GM23248 (cell line): ENCODE measurements around the gene ARFGAP1. TPM values are rescaled to one million over a fixed set of nuclear protein-coding genes. Genes with fewer than 3 reads are reported as not detected.

ENCODE experiments used
- DNase-seq: peaks from one replicate; pipeline ENCODE4 v3.0.0-alpha.2; 2015
- H2AFZ ChIP-seq: fragments of 200-600 bp; sonication (generic); 2 replicates; pipeline ENCODE4 v1.6.1; 2016; ENCODE audit warnings: antibody characterized with exemption
- H3F3A ChIP-seq: fragments of 200-600 bp; sonication (generic); 2 replicates; pipeline ENCODE4 v1.6.1; 2016; ENCODE audit warnings: mild to moderate bottlenecking, antibody characterized with exemption, mixed run types; ENCODE audit not compliant: insufficient read depth
- H3K27ac ChIP-seq: fragments of 200-600 bp; sonication (generic); 2 replicates; pipeline ENCODE4 v1.5.1; 2016; ENCODE audit warnings: mild to moderate bottlenecking
- H3K27me3 ChIP-seq: fragments of 200-600 bp; sonication (generic); replicated peaks from 2 replicates; pipeline ENCODE4 v1.6.1; 2016; ENCODE audit warnings: mild to moderate bottlenecking; ENCODE audit not compliant: insufficient read depth
- H3K36me3 ChIP-seq: fragments of 200-600 bp; sonication (generic); 2 replicates; pipeline ENCODE4 v1.6.1; 2016; ENCODE audit warnings: low read depth, mild to moderate bottlenecking
- H3K4me1 ChIP-seq: fragments of 200-600 bp; sonication (generic); 2 replicates; pipeline ENCODE4 v1.6.1; 2016; ENCODE audit warnings: mild to moderate bottlenecking; ENCODE audit not compliant: insufficient read depth
- H3K4me2 ChIP-seq: fragments of 200-600 bp; sonication (generic); one replicate; pipeline ENCODE4 v1.6.1; 2016; ENCODE audit warnings: mild to moderate bottlenecking; ENCODE audit not compliant: unreplicated experiment
- H3K4me3 ChIP-seq: fragments of 200-600 bp; sonication (generic); 2 replicates; pipeline ENCODE4 v1.5.1; 2016; ENCODE audit warnings: mild to moderate bottlenecking
- H3K79me2 ChIP-seq: fragments of 200-600 bp; sonication (generic); 2 replicates; pipeline ENCODE4 v1.6.1; 2016; ENCODE audit warnings: mild to moderate bottlenecking; ENCODE audit not compliant: insufficient read depth
- H3K9ac ChIP-seq: fragments of 200-600 bp; sonication (generic); 2 replicates; pipeline ENCODE4 v1.6.1; 2016; ENCODE audit warnings: mild to moderate bottlenecking
- H3K9me2 ChIP-seq: fragments of 200-600 bp; sonication (generic); 2 replicates; pipeline ENCODE4 v1.6.1; 2016; ENCODE audit warnings: mixed run types, mild to moderate bottlenecking, moderate library complexity; ENCODE audit not compliant: insufficient read depth
- H3K9me3 ChIP-seq: fragments of 200-600 bp; sonication (generic); one replicate; pipeline ENCODE4 v1.6.1; 2017; ENCODE audit warnings: low read depth
- H4K20me1 ChIP-seq: fragments of 200-600 bp; sonication (generic); 2 replicates; pipeline ENCODE4 v1.6.0; 2016; ENCODE audit not compliant: insufficient read depth
- EZH2 ChIP-seq: fragments of 200-600 bp; sonication (generic); IDR thresholded peaks from 2 replicates; pipeline ENCODE4 v1.6.1; 2018; ENCODE audit warnings: antibody characterized with exemption, mild to moderate bottlenecking; ENCODE audit not compliant: insufficient read depth, poor library complexity, severe bottlenecking
- EZH2phosphoT487 ChIP-seq: fragments of 200-600 bp; sonication (generic); IDR thresholded peaks from 2 replicates; pipeline ENCODE4 v1.6.1; 2018; ENCODE audit warnings: antibody characterized with exemption, moderate library complexity, mild to moderate bottlenecking, low read depth; ENCODE audit not compliant: insufficient read depth
- WGBS, 2 experiments: methylation state at CpG; one replicate each; pipeline ENCODE4 v1.1.6; 2015 to 2017; ENCODE audit warnings: low lambda C conversion rate in 2 of 2, low coverage in 1 of 2; ENCODE audit errors: missing lambda C conversion rate in 2 of 2; 5-methylcytosine and 5-hydroxymethylcytosine counted together
- in situ Hi-C: fragments of 300-500 bp; cut with MboI; formaldehyde crosslinking; loops from 2 replicates; pipeline ENCODE4 v1.15.0; 2020
- polyA plus RNA-seq: library from polyadenylated mRNA; unstranded; fragments of >200 nt; fragmentation: Nextera tagmentation; extraction: Ambion mirVana; gene quantifications from 2 replicates; pipeline ENCODE4 v1.2.1, GENCODE V29; 2016
- total RNA-seq: library from RNA; depleted of rRNA; stranded (reverse); fragments of >200 nt; shearing (Covaris generic); gene quantifications from 2 replicates; pipeline ENCODE4 v1.2.3, GENCODE V29; 2014

The ARFGAP1 gene
- total and polyA plus RNA-seq, 2 experiments from 2014 or later: 69.0 to 88.5 TPM

- Histone ChIP-seq H3K36me3 (peaks cover 28% of the 10 kb centered on the region; the same call in 1 of the 2 replicates), H2AFZ (no peak overlapping the region), H3K4me1 (peaks cover 8% of the 10 kb centered on the region; the same call in 1 of the 2 replicates), H3K27me3 (no peaks in the 10 kb centered on the region), H3K4me2 (no peak overlapping the region), H3F3A (no peaks in the 10 kb centered on the region), H3K9me3 (no peaks in the 10 kb centered on the region), H4K20me1 (no peaks in the 10 kb centered on the region; the same call in 1 of the 2 replicates), H3K9ac (no peak overlapping the region), H3K27ac (no peak overlapping the region), H3K9me2 (no peaks in the 10 kb centered on the region), H3K4me3 (no peak overlapping the region), H3K79me2 (peaks cover 81% of the 10 kb centered on the region)
- no peak for DNase-seq
- in situ Hi-C loops: no loop called here
- TF ChIP-seq EZH2 (no peak), EZH2phosphoT487 (no peak)
- 80 to 86% methylated on average over 16 to 17 of the region's 17 CpGs for WGBS, 2 experiments
These were observed 6.0 kb downstream of the ARFGAP1 start for GRCh38 chr20:63278661-63279060.

- no peaks in the 10 kb centered on the region for H3K27me3 ChIP-seq
- H3K4me1 ChIP-seq: peaks cover under 1% of the 10 kb centered on the region; the same call in 1 of the 2 replicates
- H3K9me3 ChIP-seq: no peaks in the 10 kb centered on the region
- no peak overlapping the region for H3K4me2 ChIP-seq
- no peaks in the 10 kb centered on the region for H3K9me2 ChIP-seq
- no peak overlapping the region for H3K4me3 ChIP-seq
- no peak overlapping the region for H2AFZ ChIP-seq
- no peak overlapping the region for H3K9ac ChIP-seq
- no peak for TF ChIP-seq EZH2
- TF ChIP-seq EZH2phosphoT487: no peak
- H3K79me2 ChIP-seq: peaks cover 68% of the 10 kb centered on the region
- H4K20me1 ChIP-seq: no peaks in the 10 kb centered on the region; the same call in 1 of the 2 replicates
- no peaks in the 10 kb centered on the region for H3F3A ChIP-seq
- no peak overlapping the region for H3K27ac ChIP-seq
- DNase-seq: no peak
- 89 to 92% methylated on average over 15 of the region's 15 CpGs for WGBS, 2 experiments
- in situ Hi-C loops: no loop called here
- H3K36me3 ChIP-seq: peaks cover 28% of the 10 kb centered on the region; the same call in 1 of the 2 replicates
These were observed 7.3 kb downstream of the ARFGAP1 start for GRCh38 chr20:63279931-63280330.

GRCh38 chr20:63280371-63280770, 7.8 kb downstream of the ARFGAP1 start:
- WGBS, 2 experiments: 87 to 88% methylated on average over 6 of the region's 6 CpGs

GRCh38 chr20:63280929-63281545, 8.4 kb downstream of the ARFGAP1 start:
- Histone ChIP-seq H3K9me2 (no peaks in the 10 kb centered on the region), H3K9ac (no peak overlapping the region), H3F3A (no peaks in the 10 kb centered on the region), H3K27me3 (no peaks in the 10 kb centered on the region), H3K27ac (no peak overlapping the region), H3K79me2 (peaks cover 57% of the 10 kb centered on the region), H3K36me3 (peaks cover 28% of the 10 kb centered on the region; the same call in 1 of the 2 replicates), H3K4me3 (no peak overlapping the region), H3K4me1 (no peaks in the 10 kb centered on the region), H2AFZ (no peak overlapping the region), H3K4me2 (no peak overlapping the region), H4K20me1 (no peaks in the 10 kb centered on the region), H3K9me3 (no peaks in the 10 kb centered on the region)
- in situ Hi-C loops: no loop called here
- DNase-seq: peak; percentile 52
- 65 to 69% methylated on average over 12 to 19 of the region's 19 CpGs for WGBS, 2 experiments
- no peak for TF ChIP-seq EZH2phosphoT487
- no peak for TF ChIP-seq EZH2

More at GRCh38 chr20:63280371-63280770, 7.8 kb downstream of the ARFGAP1 start:
- Histone ChIP-seq H3K4me3 (no peak overlapping the region), H4K20me1 (no peaks in the 10 kb centered on the region; the same call in 1 of the 2 replicates), H3K79me2 (peaks cover 64% of the 10 kb centered on the region), H3K9ac (no peak overlapping the region), H3K9me3 (no peaks in the 10 kb centered on the region), H3F3A (no peaks in the 10 kb centered on the region), H3K9me2 (no peaks in the 10 kb centered on the region), H3K36me3 (peaks cover 28% of the 10 kb centered on the region; the same call in 1 of the 2 replicates), H3K4me1 (no peaks in the 10 kb centered on the region), H2AFZ (no peak overlapping the region), H3K4me2 (no peak overlapping the region), H3K27me3 (no peaks in the 10 kb centered on the region), H3K27ac (no peak overlapping the region)
- no peak for TF ChIP-seq EZH2
- TF ChIP-seq EZH2phosphoT487: no peak
- no peak for DNase-seq
- in situ Hi-C loops: no loop called here
